H9 (cell line): ENCODE measurements around the gene DGKD. TPM values are rescaled to one million over a fixed set of nuclear protein-coding genes. Genes with fewer than 3 reads are reported as not detected.

ENCODE experiments used
- DNase-seq: peaks from one replicate; pipeline ENCODE4 v3.0.0-alpha.2; 2017
- H2AFZ ChIP-seq: one replicate; pipeline ENCODE4 v1.6.1; 2013; ENCODE audit warnings: mild to moderate bottlenecking, low read length, control low read depth, moderate library complexity
- H2AK5ac ChIP-seq: 2 replicates; pipeline ENCODE4 v1.6.1; 2013; ENCODE audit warnings: low read length, control low read depth, mixed read lengths; ENCODE audit not compliant: insufficient read length
- H2BK120ac ChIP-seq: one replicate; pipeline ENCODE4 v1.6.1; 2013; ENCODE audit warnings: low read depth, mild to moderate bottlenecking, low read length, control low read depth, inconsistent platforms; ENCODE audit not compliant: poor library complexity, severe bottlenecking
- H2BK12ac ChIP-seq: 2 replicates; pipeline ENCODE4 v1.6.1; 2013; ENCODE audit warnings: low read length, control low read depth, mixed read lengths, low read depth; ENCODE audit not compliant: insufficient read length
- H2BK15ac ChIP-seq: 2 replicates; pipeline ENCODE4 v1.6.1; 2013; ENCODE audit warnings: low read depth, low read length, control low read depth
- H2BK20ac ChIP-seq: one replicate; pipeline ENCODE4 v1.6.1; 2013; ENCODE audit warnings: low read depth, mild to moderate bottlenecking, low read length, control low read depth, inconsistent platforms; ENCODE audit not compliant: poor library complexity, severe bottlenecking
- H2BK5ac ChIP-seq: 2 replicates; pipeline ENCODE4 v1.6.1; 2013; ENCODE audit warnings: low read length, control low read depth, mixed read lengths; ENCODE audit not compliant: insufficient read length
- H3K14ac ChIP-seq: 2 replicates; pipeline ENCODE4 v1.6.1; 2013; ENCODE audit warnings: low read length, control low read depth; ENCODE audit not compliant: insufficient read depth
- H3K18ac ChIP-seq: 2 replicates; pipeline ENCODE4 v1.6.1; 2013; ENCODE audit warnings: low read depth, mild to moderate bottlenecking, mixed read lengths, low read length, control low read depth; ENCODE audit not compliant: insufficient read length
- H3K23ac ChIP-seq: 2 replicates; pipeline ENCODE4 v1.6.1; 2013; ENCODE audit warnings: low read length, control low read depth, mixed read lengths, low read depth; ENCODE audit not compliant: insufficient read length
- H3K23me2 ChIP-seq: 2 replicates; pipeline ENCODE4 v1.6.1; 2013; ENCODE audit warnings: low read depth, mild to moderate bottlenecking, mixed read lengths, low read length, control low read depth; ENCODE audit not compliant: insufficient read length, poor library complexity, severe bottlenecking
- H3K27ac ChIP-seq: 2 replicates; pipeline ENCODE4 v1.5.1; 2013; ENCODE audit warnings: low read length, control low read depth, mixed read lengths, low read depth; ENCODE audit not compliant: insufficient read length
- H3K27me3 ChIP-seq: 2 replicates; pipeline ENCODE4 v1.6.1; 2013; ENCODE audit warnings: low read length, control low read depth, inconsistent platforms; ENCODE audit not compliant: insufficient read depth
- H3K4ac ChIP-seq: 2 replicates; pipeline ENCODE4 v1.6.1; 2013; ENCODE audit warnings: low read depth, mild to moderate bottlenecking, control low read depth, inconsistent platforms, low read length, moderate library complexity
- H3K4me1 ChIP-seq: 2 replicates; pipeline ENCODE4 v1.6.1; 2013; ENCODE audit warnings: low read length, control low read depth, inconsistent platforms; ENCODE audit not compliant: insufficient read depth
- H3K4me2 ChIP-seq: 2 replicates; pipeline ENCODE4 v1.6.1; 2013; ENCODE audit warnings: low read length, control low read depth, mixed read lengths; ENCODE audit not compliant: insufficient read length, insufficient read depth
- H3K56ac ChIP-seq: 2 replicates; pipeline ENCODE4 v1.6.1; 2013; ENCODE audit warnings: low read depth, mild to moderate bottlenecking, mixed read lengths, low read length, control low read depth; ENCODE audit not compliant: insufficient read length
- H3K79me1 ChIP-seq: 2 replicates; pipeline ENCODE4 v1.6.1; 2013; ENCODE audit warnings: low read depth, mild to moderate bottlenecking, moderate library complexity, low read length, control low read depth, inconsistent platforms; ENCODE audit not compliant: insufficient read depth, poor library complexity, severe bottlenecking
- H3K79me2 ChIP-seq: 2 replicates; pipeline ENCODE4 v1.6.1; 2013; ENCODE audit warnings: low read length, control low read depth, inconsistent platforms; ENCODE audit not compliant: insufficient read depth
- H3K9ac ChIP-seq: 2 replicates; pipeline ENCODE4 v1.6.1; 2013; ENCODE audit warnings: low read length, control low read depth, mixed read lengths; ENCODE audit not compliant: insufficient read length; ENCODE audit errors: extremely low read depth
- H3K9me3 ChIP-seq: one replicate; pipeline ENCODE4 v1.6.1; 2013; ENCODE audit warnings: low read depth, low read length, inconsistent platforms; ENCODE audit not compliant: control insufficient read depth
- H3T11ph ChIP-seq: one replicate; pipeline ENCODE4 v1.6.1; 2013; ENCODE audit warnings: mild to moderate bottlenecking, low read length, control low read depth, inconsistent platforms
- H4K20me1 ChIP-seq: one replicate; pipeline ENCODE4 v1.6.1; 2013; ENCODE audit not compliant: control insufficient read depth, insufficient read length, insufficient read depth
- H4K5ac ChIP-seq: 2 replicates; pipeline ENCODE4 v1.6.1; 2013; ENCODE audit warnings: low read depth, mild to moderate bottlenecking, mixed read lengths, low read length, control low read depth; ENCODE audit not compliant: insufficient read length
- H4K8ac ChIP-seq: replicated peaks from 2 replicates; pipeline ENCODE4 v1.6.1; 2013; ENCODE audit warnings: low read length, control low read depth, mixed read lengths, low read depth; ENCODE audit not compliant: insufficient read length
- H4K91ac ChIP-seq: 2 replicates; pipeline ENCODE4 v1.6.1; 2013; ENCODE audit warnings: low read depth, mild to moderate bottlenecking, moderate library complexity, mixed read lengths, low read length, control low read depth; ENCODE audit not compliant: insufficient read length
- H3K27ac Mint-ChIP-seq, 3 experiments: 2 replicates in 2 of 3; 3 replicates in 1 of 3; pipeline ENCODE4 v1.8.0; 2020 to 2021; ENCODE audit warnings: mixed read lengths in 3 of 3, mild to moderate bottlenecking in 1 of 3, moderate library complexity in 1 of 3
- H3K27me3 Mint-ChIP-seq: 2 replicates; pipeline ENCODE4 v1.8.0; 2021; ENCODE audit warnings: low read depth, mild to moderate bottlenecking, moderate library complexity, mixed read lengths
- H3K36me3 Mint-ChIP-seq, 3 experiments: 2 replicates in 2 of 3; 3 replicates in 1 of 3; pipeline ENCODE4 v1.8.0; 2020 to 2021; ENCODE audit warnings: low read depth in 3 of 3, mixed read lengths in 3 of 3; ENCODE audit not compliant: insufficient read depth in 1 of 3
- H3K4me1 Mint-ChIP-seq, 2 experiments: 2 replicates each; pipeline ENCODE4 v1.8.0; 2020; ENCODE audit warnings: mixed read lengths in 2 of 2
- H3K4me3 Mint-ChIP-seq, 2 experiments: 2 replicates in 1 of 2; 3 replicates in 1 of 2; pipeline ENCODE4 v1.8.0; 2020 to 2021; ENCODE audit warnings: mild to moderate bottlenecking in 2 of 2, mixed read lengths in 2 of 2, moderate library complexity in 1 of 2
- H3K9me3 Mint-ChIP-seq, 2 experiments: 2 replicates in 1 of 2; 3 replicates in 1 of 2; pipeline ENCODE4 v1.8.0; 2020; ENCODE audit warnings: mild to moderate bottlenecking in 2 of 2, mixed read lengths in 2 of 2, moderate library complexity in 1 of 2
- CTCF ChIP-seq: fragments of 200-600 bp; sonication (generic); conservative IDR thresholded peaks from 3 replicates; pipeline ENCODE4 v1.8.0; 2021; ENCODE audit warnings: antibody characterized with exemption, mild to moderate bottlenecking
- WGBS: extraction: QIAGEN DNeasy Blood & Tissue Kit; methylation state at CpG from one replicate; pipeline ENCODE4 v1.1.7; 2013; ENCODE audit warnings: missing lambda C conversion rate, low lambda C conversion rate, mixed read lengths; ENCODE audit not compliant: insufficient read length; ENCODE audit errors: extremely low coverage; 5-methylcytosine and 5-hydroxymethylcytosine counted together
- total RNA-seq: library from RNA; stranded (reverse); gene quantifications from 2 replicates; pipeline ENCODE4 v1.2.1, GENCODE V29; 2021

Gene DGKD
- total RNA-seq, 1 experiment from 2014 or later: 20.7 TPM

DNA sequence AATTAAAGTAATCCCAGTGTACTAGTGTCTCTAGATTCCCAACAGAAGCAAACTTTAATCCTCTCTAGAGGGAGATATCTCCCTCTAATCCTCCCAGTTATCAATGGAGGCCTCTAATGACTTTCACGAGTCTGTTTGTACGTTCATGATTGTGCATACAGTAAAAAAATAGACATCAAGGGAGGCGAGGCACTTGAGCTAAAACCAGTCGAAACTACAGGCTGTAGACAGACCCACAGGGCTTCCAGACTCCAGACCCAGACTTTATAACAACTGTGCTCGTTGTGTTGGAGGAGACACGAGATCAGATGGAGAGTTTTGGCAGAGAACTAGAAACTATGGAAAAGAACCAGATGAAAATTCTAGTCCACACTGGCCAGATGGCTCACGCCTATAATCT lies 7.0 kb downstream of the DGKD start:
- no peak overlapping the region for H3K4me3 Mint-ChIP-seq
- WGBS: no CpG with 5 or more reads among the region's 7 CpGs
- H2BK15ac ChIP-seq: no peak overlapping the region
- H3K9me3 ChIP-seq: no peaks in the 10 kb centered on the region
- no peak overlapping the region for H4K5ac ChIP-seq
- no peak overlapping the region for H3K4me2 ChIP-seq
- no peak overlapping the region for H3K27ac ChIP-seq
- H3K4me1 ChIP-seq: no peaks in the 10 kb centered on the region; the same call in 1 of the 2 replicates
- H3K9me3 Mint-ChIP-seq: no peaks in the 10 kb centered on the region
- H2AK5ac ChIP-seq: no peak overlapping the region
- no peaks in the 10 kb centered on the region for H3K79me1 ChIP-seq
- peaks cover 3 to 4% of the 10 kb centered on the region in 2 experiments; a peak in 2 of 4 replicates for H3K4me1 Mint-ChIP-seq
- H3K9ac ChIP-seq: no peak overlapping the region
- no peak overlapping the region for H4K91ac ChIP-seq
- H2BK20ac ChIP-seq: no peak overlapping the region
- no peak overlapping the region for H2BK5ac ChIP-seq
- no peak overlapping the region for H3K23ac ChIP-seq
- no peak overlapping the region for H2BK120ac ChIP-seq
- H3K36me3 Mint-ChIP-seq: peaks cover 0 to 2% (median 1%) of the 10 kb centered on the region in 3 experiments; a peak in 4 of 7 replicates
- H3K79me2 ChIP-seq: peaks cover 1% of the 10 kb centered on the region; the same call in 1 of the 2 replicates
- no peak overlapping the region for H3K56ac ChIP-seq
- peaks cover 5% of the 10 kb centered on the region; the same call in 1 of the 2 replicates for H3K27me3 Mint-ChIP-seq
- H2BK12ac ChIP-seq: no peak overlapping the region
- H4K8ac ChIP-seq: no peak overlapping the region
- no peaks in the 10 kb centered on the region for H3K23me2 ChIP-seq
- no peak overlapping the region for H2AFZ ChIP-seq
- no peak overlapping the region for H3K27ac Mint-ChIP-seq
- H3K27me3 ChIP-seq: no peaks in the 10 kb centered on the region
- H3T11ph ChIP-seq: no peak overlapping the region
- no peaks in the 10 kb centered on the region for H4K20me1 ChIP-seq
- no peak for DNase-seq
- H3K18ac ChIP-seq: no peak overlapping the region
- H3K4ac ChIP-seq: no peak overlapping the region
- no peak for TF ChIP-seq CTCF
- no peak overlapping the region for H3K14ac ChIP-seq
